ENCODE measurements around the gene MGP. TPM values are rescaled to one million over a fixed set of nuclear protein-coding genes. Genes with fewer than 3 reads are reported as not detected.

The MGP gene
- 434 TPM for total RNA-seq (ENCODE audit: insufficient read depth, low replicate concordance)

GRCh38 chr12:14885718-14886221 is at the start of gene MGP:
MGP (minus strand) TSS chr12:14885854; CDS start chr12:14885791, 63 bp downstream.
- DNase-seq (ENCODE audit: low spot score): peak; percentile 93

- DNase-seq (ENCODE audit: low spot score): no peak
Observed at GRCh38 chr12:14935031-14935430, 49.4 kb upstream of the MGP start.

- DNase-seq (ENCODE audit: low spot score): no peak
Observed at GRCh38 chr12:14934511-14934910, 48.9 kb upstream of the MGP start.

- DNase-seq (ENCODE audit: low spot score): no peak
Observed at GRCh38 chr12:14931791-14932560, 46.3 kb upstream of the MGP start.

- no peak for DNase-seq (ENCODE audit: low spot score)
Observed at GRCh38 chr12:14931359-14931758, 45.7 kb upstream of the MGP start.

GRCh38 chr12:14930299-14930698 is 44.6 kb upstream of the MGP start:
- DNase-seq (ENCODE audit: low spot score): peak; percentile 22

GRCh38 chr12:14928931-14929330 is 43.3 kb upstream of the MGP start:
- DNase-seq (ENCODE audit: low spot score): peak; percentile 94

GRCh38 chr12:14927267-14927666 is 41.6 kb upstream of the MGP start:
- DNase-seq (ENCODE audit: low spot score): no peak

GRCh38 chr12:14924541-14924940 is 38.9 kb upstream of the MGP start:
- no peak for DNase-seq (ENCODE audit: low spot score)

GRCh38 chr12:14923944-14924343 is 38.3 kb upstream of the MGP start:
- DNase-seq (ENCODE audit: low spot score): no peak

GRCh38 chr12:14921218-14921617 is 35.6 kb upstream of the MGP start:
- no peak for DNase-seq (ENCODE audit: low spot score)

- no peak for DNase-seq (ENCODE audit: low spot score)
Observed at GRCh38 chr12:14920475-14921126, 34.9 kb upstream of the MGP start.

GRCh38 chr12:14919455-14919854 is 33.8 kb upstream of the MGP start:
- no peak for DNase-seq (ENCODE audit: low spot score)

- no peak for DNase-seq (ENCODE audit: low spot score)
Observed at GRCh38 chr12:14915736-14916135, 30.1 kb upstream of the MGP start.

- DNase-seq (ENCODE audit: low spot score): peak; percentile 64
Observed at GRCh38 chr12:14913381-14913781, 27.7 kb upstream of the MGP start.

- no peak for DNase-seq (ENCODE audit: low spot score)
Observed at GRCh38 chr12:14911131-14911530, 25.5 kb upstream of the MGP start.

GRCh38 chr12:14910090-14910915 is 24.6 kb upstream of the MGP start:
- no peak for DNase-seq (ENCODE audit: low spot score)

GRCh38 chr12:14907953-14908352 is 22.3 kb upstream of the MGP start:
- DNase-seq (ENCODE audit: low spot score): no peak

- no peak for DNase-seq (ENCODE audit: low spot score)
Observed at GRCh38 chr12:14906114-14906513, 20.5 kb upstream of the MGP start.

GRCh38 chr12:14905269-14906004 is 19.8 kb upstream of the MGP start:
- DNase-seq (ENCODE audit: low spot score): peak; percentile 50

GRCh38 chr12:14904854-14905253 is 19.2 kb upstream of the MGP start:
- no peak for DNase-seq (ENCODE audit: low spot score)

All from umbilical cord (tissue), 2 donors.